ENCODE data around the gene CACUL1.

GRCh38 chr10:118628397-118628796, 126.4 kb downstream of the CACUL1 start:
- no peak for TF ChIP-seq EZH2phosphoT487 (IDR thresholded peaks at IDR 0.05; ENCODE audit: low read depth)
- TF ChIP-seq, protein P1, sequence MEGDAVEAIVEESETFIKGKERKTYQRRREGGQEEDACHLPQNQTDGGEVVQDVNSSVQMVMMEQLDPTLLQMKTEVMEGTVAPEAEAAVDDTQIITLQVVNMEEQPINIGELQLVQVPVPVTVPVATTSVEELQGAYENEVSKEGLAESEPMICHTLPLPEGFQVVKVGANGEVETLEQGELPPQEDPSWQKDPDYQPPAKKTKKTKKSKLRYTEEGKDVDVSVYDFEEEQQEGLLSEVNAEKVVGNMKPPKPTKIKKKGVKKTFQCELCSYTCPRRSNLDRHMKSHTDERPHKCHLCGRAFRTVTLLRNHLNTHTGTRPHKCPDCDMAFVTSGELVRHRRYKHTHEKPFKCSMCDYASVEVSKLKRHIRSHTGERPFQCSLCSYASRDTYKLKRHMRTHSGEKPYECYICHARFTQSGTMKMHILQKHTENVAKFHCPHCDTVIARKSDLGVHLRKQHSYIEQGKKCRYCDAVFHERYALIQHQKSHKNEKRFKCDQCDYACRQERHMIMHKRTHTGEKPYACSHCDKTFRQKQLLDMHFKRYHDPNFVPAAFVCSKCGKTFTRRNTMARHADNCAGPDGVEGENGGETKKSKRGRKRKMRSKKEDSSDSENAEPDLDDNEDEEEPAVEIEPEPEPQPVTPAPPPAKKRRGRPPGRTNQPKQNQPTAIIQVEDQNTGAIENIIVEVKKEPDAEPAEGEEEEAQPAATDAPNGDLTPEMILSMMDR (IDR thresholded peaks at IDR 0.05; ENCODE audit: low read depth, low read length), result no peak

All from OCI-LY3 (cell line).